Left colon (tissue), 2 donors: ENCODE data around the gene GMPPA. TPM values are rescaled to one million over a fixed set of nuclear protein-coding genes. Genes with fewer than 3 reads are reported as not detected.

Source experiments
- ATAC-seq: fragments of 200-7000 bp; cut with Tn5 transposase; one replicate; pipeline ENCODE4 v1.9.1; 2020; ENCODE audit warnings: mild to moderate bottlenecking, moderate library complexity
- DNase-seq, 2 donors: peaks; one replicate each; pipeline ENCODE4 v3.0.0-alpha.2; 2020
- intact Hi-C, 2 donors: fragments of 100-400 bp; cut with DNase I in 1 of 2; cut with micrococcal nuclease in 1 of 2; formaldehyde crosslinking; loops; one replicate each; pipeline versions ENCODE4 v1.11.2 to v1.14.0; 2022; cut with DNase I, micrococcal nuclease
- total RNA-seq, 2 donors: library from RNA; stranded (reverse); fragmentation: NEBNext Ultra II Directional; extraction: Animal tissue kit (Norgen Biotek cat#: 25700); gene quantifications; one replicate each; pipeline ENCODE4 v1.2.1, GENCODE V29; 2021
- donor health status: DM: no; HTN: no; CAD: no.
- donor health status: DM: yes; HTN: yes; CAD: no.

GMPPA gene
- total RNA-seq, 2 donors from 2014 or later, result 44.8 to 56.1 TPM

DNA sequence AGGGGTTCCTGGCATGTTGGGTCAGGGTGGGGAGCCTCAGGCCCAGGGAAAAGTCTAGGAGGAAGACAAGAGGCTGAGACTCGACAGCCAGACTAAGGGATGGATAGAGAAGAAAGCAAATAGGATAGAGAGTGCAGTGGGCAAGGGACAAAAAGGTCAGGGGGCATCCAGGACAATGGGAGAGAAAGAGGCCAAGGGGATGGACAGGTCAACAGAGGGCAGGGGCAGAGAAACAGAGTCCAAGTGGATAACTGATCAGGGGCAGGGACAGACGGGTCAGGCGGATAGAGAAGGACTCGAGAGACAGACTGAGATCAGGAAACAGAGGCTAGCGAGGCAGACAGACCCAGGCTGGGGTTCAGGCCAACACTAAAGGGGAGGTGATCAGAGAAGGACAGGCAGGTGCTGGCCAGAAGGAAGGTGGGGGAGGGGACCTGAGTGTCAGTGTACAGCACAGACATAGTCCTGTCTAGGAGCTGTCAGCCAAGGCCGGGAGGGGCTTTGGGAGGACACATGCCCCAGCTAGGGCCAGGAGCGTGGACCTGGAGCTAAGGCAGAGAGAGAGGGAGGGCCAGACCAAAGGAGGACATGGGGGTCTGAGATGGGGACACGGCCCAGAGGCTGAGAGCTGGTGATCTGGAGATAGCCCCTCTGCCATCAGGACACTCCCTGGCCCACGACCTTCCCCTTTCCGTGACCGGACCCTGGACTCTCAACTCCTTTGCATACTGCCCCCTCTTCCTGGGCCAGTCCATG, 27.8 kb downstream of the GMPPA start:
- ATAC-seq, result no peak
- no peak for DNase-seq
- intact Hi-C loops, result loop anchor here (10.0 kb wide), 1 partner anchor 52 kb away; no protein-coding TSS in a partner anchor

DNA sequence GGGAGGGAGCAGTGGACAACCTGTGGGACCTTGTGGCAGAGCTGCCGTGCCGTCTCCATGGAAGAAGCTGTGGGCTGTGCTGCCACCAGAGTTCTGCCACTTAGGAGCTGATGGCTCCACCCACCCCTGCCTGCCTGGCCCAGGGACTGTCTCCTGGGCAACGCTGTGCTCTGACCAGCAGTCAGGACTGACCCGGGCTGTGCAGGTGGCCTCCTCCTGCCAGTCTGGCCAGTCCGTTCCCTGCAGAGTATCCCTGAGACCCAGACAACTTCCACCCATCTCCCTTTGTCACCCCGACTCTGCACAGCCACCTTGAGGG, 28.3 kb downstream of the GMPPA start:
- intact Hi-C loops, result loop anchor here (10.0 kb wide), 1 partner anchor 52 kb away; no protein-coding TSS in a partner anchor
- no peak for DNase-seq
- ATAC-seq, result no peak

DNA sequence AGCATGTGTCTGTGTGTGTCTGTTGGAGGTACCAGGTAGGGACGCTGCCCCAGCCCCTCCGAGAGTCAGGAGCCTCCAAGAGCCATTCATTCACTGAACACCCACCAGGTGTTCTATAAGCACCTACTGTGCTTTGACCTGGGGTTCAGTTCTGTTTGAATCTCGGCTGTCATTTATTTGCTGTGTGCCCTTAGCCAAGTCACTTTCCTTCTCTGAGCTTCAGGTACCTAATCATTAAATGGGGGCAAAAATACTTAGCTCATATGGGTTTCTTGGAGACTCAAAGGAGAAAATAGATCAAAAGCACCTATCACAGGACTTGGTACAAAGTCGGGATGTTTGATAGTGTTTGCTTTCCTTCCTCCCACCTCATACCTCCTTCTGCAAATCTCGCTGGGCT, 28.8 kb downstream of the GMPPA start:
- intact Hi-C loops, result loop anchor here (10.0 kb wide), 1 partner anchor 53 kb away; no protein-coding TSS in a partner anchor
- ATAC-seq, result no peak

DNA sequence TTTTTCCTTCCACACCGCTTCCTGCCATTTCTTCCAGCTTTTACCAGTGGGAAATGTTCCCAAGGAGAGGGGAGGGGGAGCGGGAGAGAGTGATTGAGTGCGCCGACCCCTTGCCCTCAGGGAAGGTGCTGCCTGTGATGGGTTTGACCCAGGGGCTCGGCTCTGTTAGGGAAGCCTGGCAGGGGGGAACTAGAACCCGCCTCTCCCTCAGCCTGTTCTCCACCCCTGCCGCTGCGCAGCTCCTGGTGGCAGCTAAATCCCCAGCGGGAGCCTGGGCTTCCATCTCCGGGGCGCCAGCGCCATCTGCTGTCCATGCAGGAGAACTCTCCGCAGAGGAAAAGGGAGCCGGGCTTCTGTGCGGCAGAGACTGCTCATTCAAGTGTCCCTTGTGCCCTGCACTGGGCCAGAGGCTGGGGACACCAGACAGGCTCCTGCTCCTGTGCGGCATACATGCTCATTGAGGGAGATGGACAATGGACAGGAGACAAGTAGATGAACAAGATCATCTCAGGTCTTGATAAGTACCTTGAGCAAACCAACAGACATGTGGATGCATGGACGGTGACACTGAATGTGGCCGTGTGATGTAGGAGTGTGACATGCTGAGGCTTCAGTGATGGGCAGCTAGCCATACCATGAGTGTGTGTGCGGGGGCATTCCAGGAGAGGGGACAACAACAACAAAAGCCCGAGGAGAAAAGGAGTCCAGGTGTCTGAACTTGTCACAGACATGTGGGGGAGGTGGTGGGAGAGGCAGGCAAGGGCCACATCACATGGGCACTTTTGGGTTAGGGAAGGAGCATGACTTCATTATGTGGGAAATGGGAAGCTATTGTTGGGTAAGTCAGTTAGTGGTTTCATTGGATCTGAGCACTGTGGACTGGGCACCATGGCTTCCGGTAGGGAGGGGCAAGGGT, 31.6 kb downstream of the GMPPA start:
- ATAC-seq (peak; percentile 96), DNase-seq (peak; percentile 78)
- intact Hi-C loops, result loop anchor here (2.0 to 10.0 kb wide), 2 partner anchors 126 to 128 kb away; no protein-coding TSS in a partner anchor

More for the DNA sequence above, 28.8 kb downstream of the GMPPA start:
- no peak for DNase-seq

DNA sequence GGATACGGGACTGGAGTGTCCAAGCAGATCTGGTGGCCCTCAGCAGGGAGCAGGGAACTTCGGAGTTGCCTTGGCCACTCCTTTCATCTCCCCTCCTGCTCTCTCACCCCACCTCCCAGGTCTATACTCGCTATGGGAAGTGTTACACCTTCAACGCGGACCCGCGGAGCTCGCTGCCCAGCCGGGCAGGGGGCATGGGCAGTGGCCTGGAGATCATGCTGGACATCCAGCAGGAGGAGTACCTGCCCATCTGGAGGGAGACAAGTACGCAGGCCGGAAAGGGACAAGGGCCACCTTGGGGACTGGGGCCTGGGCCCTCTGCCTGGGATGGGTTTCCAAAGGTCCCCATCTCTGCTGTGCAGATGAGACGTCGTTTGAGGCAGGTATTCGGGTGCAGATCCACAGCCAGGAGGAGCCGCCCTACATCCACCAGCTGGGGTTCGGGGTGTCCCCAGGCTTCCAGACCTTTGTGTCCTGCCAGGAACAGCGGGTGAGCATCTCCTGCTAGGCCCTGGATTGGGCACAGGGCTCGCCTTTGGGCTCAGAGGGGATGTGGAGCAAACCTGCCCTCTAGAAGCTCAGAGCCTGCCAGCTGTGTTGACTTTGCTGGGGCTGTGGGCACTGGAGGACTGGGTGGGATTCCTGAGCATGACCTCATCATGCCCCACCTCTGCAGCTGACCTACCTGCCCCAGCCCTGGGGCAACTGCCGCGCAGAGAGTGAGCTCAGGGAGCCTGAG, 33.1 kb downstream of the GMPPA start:
- DNase-seq, result no peak
- ATAC-seq, result no peak
- intact Hi-C loops, result loop anchor here (2.0 to 10.0 kb wide), 2 partner anchors 127 to 129 kb away; no protein-coding TSS in a partner anchor

DNA sequence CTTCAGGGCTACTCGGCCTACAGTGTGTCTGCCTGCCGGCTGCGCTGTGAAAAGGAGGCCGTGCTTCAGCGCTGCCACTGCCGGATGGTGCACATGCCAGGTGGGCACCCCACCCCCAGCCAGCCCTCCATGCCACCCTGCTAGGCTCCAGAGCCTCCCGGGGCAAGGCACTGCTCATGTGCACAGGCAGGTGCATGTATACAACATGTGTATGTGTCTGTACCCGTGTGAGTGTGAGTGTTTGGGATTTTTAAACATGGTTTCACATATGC, 33.6 kb downstream of the GMPPA start:
- DNase-seq (no peak), ATAC-seq (no peak)
- intact Hi-C loops, result loop anchor here in 1 of 2 donors (10.0 kb wide), 1 partner anchor 128 kb away; no protein-coding TSS in a partner anchor

DNA sequence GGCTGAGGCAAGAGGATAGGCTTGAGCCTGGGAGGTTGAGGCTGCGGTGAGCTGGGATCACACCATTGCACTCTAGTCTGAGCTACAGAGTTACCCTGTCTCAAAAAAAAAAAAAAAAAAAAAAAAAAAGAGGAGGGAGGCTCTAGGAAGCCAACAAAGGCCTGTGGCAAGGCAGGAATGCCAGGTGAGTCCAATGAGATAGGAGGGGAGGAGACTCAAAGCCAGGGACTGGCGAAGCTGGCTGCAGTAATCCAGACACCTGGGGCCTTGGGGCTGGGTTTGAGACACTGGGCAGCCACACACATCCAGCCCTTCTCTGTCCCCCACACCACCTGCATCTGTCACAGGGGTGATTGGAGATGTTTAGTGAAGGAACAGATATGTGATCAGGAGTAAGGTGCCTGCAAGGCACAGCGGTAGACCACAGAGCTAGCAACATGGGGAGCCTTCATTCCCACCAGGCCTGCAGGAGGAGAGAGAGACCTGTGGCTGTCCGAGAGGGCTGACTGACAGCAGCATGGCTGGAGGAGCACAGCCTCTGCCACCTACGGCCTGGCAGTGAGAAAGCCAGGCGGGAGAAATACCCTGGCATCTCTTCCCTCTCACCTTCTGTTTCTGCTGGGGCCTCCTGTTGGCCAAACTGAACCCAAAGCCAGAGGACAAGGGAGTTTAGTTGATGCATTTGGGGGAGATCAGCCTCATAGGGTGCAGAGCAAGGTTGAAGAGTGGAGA, 35.4 kb downstream of the GMPPA start:
- no peak for DNase-seq
- no peak for ATAC-seq
- intact Hi-C loops, result loop anchor here in 1 of 2 donors (10.0 kb wide), 1 partner anchor 129 kb away; no protein-coding TSS in a partner anchor

DNA sequence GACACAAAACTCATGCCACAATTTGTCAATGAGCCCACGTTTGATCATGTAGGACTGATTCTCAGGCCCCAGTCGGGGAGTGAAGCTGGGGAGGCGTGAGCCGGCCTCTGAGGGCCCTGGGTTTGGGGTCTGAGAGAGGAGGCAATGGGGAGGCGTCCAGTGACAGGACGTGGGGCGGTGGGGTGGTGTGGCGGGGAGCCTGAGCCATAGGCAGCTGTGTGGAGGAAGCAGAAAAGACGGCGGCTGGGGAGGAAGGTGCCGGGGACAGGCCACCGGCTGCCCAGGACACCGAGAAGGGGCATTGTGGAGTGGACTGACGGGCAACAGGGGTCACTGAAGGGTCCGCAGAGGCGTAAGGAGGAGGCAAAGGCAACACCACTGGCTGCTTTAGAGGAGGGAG, 37.7 kb downstream of the GMPPA start:
- ATAC-seq, result no peak
- DNase-seq, result no peak
- intact Hi-C loops, result loop anchor here in 1 of 2 donors (10.0 kb wide), 1 partner anchor 132 kb away; no protein-coding TSS in a partner anchor

DNA sequence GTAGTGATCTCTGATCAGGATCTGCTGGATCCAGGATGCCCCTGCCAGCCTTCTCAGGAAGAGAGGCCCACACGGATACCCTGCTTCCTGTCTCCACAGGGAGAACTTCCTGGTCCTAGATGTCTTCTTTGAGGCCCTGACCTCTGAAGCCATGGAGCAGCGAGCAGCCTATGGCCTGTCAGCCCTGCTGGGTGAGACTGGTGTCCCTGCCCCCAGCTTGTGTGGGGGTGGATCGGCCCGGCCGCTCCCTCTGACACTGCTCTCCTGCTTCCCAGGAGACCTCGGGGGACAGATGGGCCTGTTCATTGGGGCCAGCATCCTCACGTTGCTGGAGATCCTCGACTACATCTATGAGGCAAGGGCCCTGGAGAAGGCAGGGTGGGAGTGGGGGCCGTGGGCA, 38.3 kb downstream of the GMPPA start:
- intact Hi-C loops, result loop anchor here in 1 of 2 donors (10.0 kb wide), 1 partner anchor 132 kb away; no protein-coding TSS in a partner anchor
- ATAC-seq, result no peak
- DNase-seq, result no peak

DNA sequence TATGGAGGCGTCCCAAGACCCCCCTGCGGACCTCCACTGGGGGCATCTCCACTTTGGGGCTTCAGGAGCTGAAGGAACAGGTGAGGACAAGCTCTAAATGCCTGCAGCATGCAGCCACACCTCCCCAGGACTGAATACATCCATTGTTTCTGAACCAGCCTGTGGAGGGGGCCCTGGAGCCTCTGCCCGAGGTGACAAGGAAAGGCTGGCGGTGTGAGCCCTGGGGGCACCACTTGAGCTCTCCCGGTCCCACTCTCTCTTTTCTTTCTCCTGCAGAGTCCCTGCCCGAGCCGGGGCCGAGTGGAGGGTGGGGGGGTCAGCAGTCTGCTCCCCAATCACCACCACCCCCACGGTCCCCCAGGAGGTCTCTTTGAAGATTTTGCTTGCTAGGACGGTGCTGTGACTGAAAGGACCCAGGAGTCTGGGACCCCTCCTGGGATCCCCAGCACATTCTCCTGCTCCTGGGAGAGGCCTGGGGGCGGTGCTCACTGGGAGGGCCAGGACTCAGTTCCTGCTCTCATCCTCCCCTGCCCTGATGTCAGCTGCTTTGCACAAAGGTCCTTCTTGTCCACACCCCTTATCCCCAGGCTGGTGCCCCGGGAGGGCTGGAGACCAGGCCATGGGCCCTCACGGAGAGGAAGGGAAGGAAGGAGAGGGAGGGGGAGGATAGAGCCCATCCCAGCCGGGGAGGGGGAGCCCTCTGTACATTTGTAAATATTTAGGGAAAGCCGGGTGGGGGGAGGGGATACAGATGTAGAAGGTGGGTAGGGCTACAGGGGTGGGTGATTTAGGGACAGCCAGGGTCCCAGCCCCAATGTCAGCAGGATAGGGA, 39.2 kb downstream of the GMPPA start:
- intact Hi-C loops, result loop anchor here in 1 of 2 donors (10.0 kb wide), 1 partner anchor 133 kb away; no protein-coding TSS in a partner anchor
- ATAC-seq (no peak), DNase-seq (no peak)

DNA sequence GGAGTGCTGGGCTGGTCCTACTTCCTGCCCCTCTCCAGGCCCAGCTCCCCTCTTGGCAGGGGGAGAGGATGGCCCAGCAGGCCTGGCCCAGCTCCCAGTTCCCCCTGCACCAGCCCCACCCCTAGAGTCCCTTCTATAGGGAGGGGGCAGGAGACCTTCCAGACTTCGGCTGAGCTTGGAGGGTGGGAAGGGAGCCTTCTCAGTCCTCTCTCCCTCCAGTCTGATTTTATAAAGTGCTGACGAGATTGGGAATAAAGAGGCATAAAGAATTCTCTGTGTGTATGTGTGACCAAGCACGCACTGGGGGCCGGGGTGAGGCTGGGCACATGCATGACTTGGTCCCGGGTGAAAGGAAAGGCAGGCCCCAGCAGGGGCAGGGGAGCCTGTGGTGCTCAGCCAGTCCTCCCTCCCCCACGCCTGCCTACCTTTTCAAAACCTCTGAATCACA, 39.8 kb downstream of the GMPPA start:
- ATAC-seq, result no peak
- DNase-seq, result no peak
- intact Hi-C loops, result loop anchor here in 1 of 2 donors (10.0 kb wide), 1 partner anchor 134 kb away; no protein-coding TSS in a partner anchor

DNA sequence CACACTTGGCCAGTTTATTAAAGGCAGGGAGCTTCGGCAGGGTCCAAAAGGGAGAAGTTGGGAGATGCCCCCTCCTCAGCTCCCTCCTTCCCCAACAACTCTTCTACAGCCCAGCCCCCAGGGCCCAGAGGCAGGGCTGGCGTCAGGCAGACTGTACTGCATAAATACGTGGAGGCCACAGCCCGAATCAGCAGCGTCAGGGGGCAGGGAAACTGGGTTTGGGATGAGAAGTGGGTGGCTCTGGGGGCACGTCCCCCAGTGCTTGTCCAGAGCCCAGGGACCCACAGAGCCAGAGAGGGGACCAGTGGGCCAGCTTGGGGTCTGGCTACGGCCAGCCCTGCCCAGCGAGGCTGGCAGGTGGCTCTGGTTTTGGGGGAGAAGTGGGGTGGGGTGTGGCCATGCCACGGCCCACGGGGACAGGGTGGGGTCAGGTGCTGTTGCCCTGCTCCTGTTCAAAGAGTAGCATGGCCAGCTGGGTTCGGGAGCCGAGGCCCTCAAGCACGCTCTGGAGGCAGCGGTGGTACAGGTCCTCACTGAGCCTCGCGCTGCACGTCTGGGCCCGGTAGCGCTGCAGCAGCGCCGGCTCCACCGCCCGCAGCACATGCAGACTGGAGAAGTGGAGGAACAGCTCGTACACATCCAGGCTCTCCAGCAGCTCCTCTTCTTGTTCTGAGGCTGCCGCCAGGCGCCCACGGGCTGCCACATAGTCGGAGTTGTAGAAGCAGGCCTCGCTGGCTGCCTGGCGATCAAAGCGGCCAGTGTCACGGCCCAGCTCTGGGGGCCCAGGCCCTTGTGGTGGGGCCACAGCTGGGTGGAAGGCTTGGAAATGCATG, 40.5 kb downstream of the GMPPA start:
- ATAC-seq (no peak), DNase-seq (no peak)
- intact Hi-C loops, result loop anchor here in 1 of 2 donors (10.0 kb wide), 1 partner anchor 134 kb away; no protein-coding TSS in a partner anchor

DNA sequence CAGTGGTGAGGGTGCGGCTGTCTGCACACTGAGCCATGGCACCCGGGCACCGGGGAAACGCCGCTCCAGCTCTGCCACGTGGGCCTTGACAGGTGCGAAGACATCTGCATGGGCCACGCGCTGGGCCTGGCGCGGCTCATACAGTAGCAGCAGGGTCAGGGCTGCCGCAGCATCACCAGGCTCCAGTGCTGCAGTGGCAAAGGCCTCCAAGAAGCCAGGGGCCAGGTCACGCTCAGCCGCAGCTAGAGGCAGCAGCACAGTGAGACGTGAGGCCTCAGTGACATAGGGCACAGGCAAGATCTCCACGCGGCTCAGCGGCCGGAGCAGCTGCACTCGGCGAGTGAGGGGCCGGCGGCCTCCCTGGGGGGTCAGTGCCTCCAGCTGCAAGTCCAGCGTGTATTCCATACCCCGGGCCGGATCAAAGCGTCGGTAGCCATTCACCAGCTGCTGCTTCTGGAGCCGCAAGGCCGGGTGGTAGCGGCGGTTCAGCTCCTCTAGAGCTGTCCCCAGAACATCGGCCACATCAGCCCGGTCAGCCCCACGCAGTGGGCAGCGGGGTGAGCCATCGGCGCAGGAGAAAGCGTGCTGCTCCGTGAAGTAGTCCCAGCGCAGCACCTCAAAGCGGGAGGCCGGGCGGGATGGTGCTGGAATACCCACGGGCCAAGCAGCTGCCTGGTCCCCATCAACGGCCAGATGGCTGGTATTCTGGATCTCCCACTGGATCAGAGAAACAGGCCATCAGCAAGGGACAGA, 41.4 kb downstream of the GMPPA start:
- intact Hi-C loops, result loop anchor here (10.0 kb wide), 2 partner anchors 105 to 135 kb away; no protein-coding TSS in a partner anchor
- no peak for ATAC-seq
- no peak for DNase-seq

DNA sequence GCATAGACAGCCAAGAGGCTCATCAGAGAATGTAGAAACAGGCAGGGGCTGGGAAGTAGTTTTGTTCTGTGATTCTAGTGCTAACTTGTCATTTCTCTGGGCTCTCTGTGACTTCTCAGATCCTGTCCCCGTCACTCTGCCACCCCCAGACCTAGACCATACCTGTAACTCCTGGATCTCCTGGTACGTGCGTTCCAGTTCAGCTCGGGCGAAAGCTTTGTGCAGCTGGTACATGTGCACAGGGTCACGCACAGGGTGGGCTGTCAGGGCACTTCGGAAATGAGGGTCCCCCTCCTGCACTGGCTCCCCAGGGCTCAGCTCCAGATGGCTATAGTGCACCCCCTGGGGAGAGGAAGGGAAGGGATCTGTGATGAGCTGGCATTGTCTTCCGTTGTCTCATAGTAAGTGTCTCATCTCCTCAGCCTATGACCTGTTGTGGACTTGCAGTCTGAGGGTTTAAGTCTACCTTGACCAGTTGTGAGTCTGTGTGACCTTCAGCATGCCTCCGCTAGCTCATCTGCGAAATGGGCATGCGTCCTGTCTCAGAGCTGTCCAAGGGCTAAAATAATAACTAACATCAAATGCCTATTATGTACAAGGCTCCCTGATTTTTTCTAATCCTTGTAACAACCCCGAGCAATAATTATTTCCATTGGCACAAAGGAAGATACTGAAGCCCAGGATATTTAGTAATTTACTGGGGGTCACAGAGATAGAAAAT, 42.3 kb downstream of the GMPPA start:
- intact Hi-C loops, result loop anchor here in 1 of 2 donors (10.0 kb wide), 1 partner anchor 104 kb away; no protein-coding TSS in a partner anchor
- DNase-seq (no peak), ATAC-seq (no peak)
